Stomach (tissue), 4 donors: Measurements from ENCODE around the gene RPS6KA2.

Experiments
- EP300 ChIP-seq: sonication (generic); formaldehyde crosslinking; IDR thresholded peaks from one replicate; pipeline ENCODE4 v1.6.1; 2017; ENCODE audit warnings: antibody characterized with exemption
- POLR2A ChIP-seq, 4 donors: fragments of 450-650 bp; IDR thresholded peaks; one replicate each; pipeline ENCODE4 v1.6.1; 2016; ENCODE audit warnings: antibody characterized with exemption in 4 of 4, control low read depth in 2 of 4, mild to moderate bottlenecking in 1 of 4, moderate library complexity in 1 of 4
- POLR2AphosphoS5 ChIP-seq, 3 donors: sonication (generic); formaldehyde crosslinking; IDR thresholded peaks; one replicate each; pipeline ENCODE4 v1.6.1; 2016; ENCODE audit warnings: antibody characterized with exemption in 3 of 3
- TF ChIP-seq, protein P1 (sequence below), 7 experiments: fragments of 450-650 bp in 4 of 7; fragments of 200-600 bp in 3 of 7; sonication (generic) in 3 of 7; IDR thresholded peaks; one replicate each; pipeline ENCODE4 v1.5.1; 2016 to 2019; ENCODE audit warnings: antibody characterized with exemption in 7 of 7, control low read depth in 2 of 7, mild to moderate bottlenecking in 1 of 7

GRCh38 chr6:166386111-166386510, 240.9 kb downstream of the RPS6KA2 start:
- TF ChIP-seq, protein P1, sequence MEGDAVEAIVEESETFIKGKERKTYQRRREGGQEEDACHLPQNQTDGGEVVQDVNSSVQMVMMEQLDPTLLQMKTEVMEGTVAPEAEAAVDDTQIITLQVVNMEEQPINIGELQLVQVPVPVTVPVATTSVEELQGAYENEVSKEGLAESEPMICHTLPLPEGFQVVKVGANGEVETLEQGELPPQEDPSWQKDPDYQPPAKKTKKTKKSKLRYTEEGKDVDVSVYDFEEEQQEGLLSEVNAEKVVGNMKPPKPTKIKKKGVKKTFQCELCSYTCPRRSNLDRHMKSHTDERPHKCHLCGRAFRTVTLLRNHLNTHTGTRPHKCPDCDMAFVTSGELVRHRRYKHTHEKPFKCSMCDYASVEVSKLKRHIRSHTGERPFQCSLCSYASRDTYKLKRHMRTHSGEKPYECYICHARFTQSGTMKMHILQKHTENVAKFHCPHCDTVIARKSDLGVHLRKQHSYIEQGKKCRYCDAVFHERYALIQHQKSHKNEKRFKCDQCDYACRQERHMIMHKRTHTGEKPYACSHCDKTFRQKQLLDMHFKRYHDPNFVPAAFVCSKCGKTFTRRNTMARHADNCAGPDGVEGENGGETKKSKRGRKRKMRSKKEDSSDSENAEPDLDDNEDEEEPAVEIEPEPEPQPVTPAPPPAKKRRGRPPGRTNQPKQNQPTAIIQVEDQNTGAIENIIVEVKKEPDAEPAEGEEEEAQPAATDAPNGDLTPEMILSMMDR (IDR thresholded peaks at IDR 0.05) = no peak
- TF ChIP-seq POLR2AphosphoS5 (IDR thresholded peaks at IDR 0.05) (no peak), POLR2A (IDR thresholded peaks at IDR 0.05) (no peak), EP300 (no peak)
